Pancreas (tissue), 10 donors: ENCODE measurements around the gene C6orf52. TPM values are rescaled to one million over a fixed set of nuclear protein-coding genes. Genes with fewer than 3 reads are reported as not detected.

ENCODE experiments used
- ATAC-seq, 4 donors: fragments of 200-7000 bp; cut with Tn5 transposase; one replicate each; pipeline versions ENCODE4 v1.8.0 to v1.9.1; 2020; ENCODE audit warnings: mild to moderate bottlenecking in 4 of 4, moderate library complexity in 4 of 4
- DNase-seq, 6 donors: peaks; one replicate each; pipeline ENCODE4 v3.0.0-alpha.2; 2020
- FAIRE-seq: peaks from 2 replicates; lab custom pipeline; 2012; peaks lifted over from hg19 to GRCh38; lab: Jason Lieb, UNC
- H3K27ac ChIP-seq, 4 donors: fragments of 200-600 bp; sonication (generic); 1 replicate in 3 of 4; 2 replicates in 1 of 4; pipeline versions ENCODE4 v1.5.0 to v1.8.0; 2020
- H3K27me3 ChIP-seq, 4 donors: fragments of 200-600 bp; one replicate each; pipeline ENCODE4 v1.8.0; 2021
- H3K36me3 ChIP-seq, 3 donors: fragments of 200-600 bp; sonication (generic) in 1 of 3; one replicate each; pipeline versions ENCODE4 v1.5.0 to v1.8.0; 2020 to 2021
- H3K4me1 ChIP-seq, 3 donors: fragments of 200-600 bp; one replicate each; pipeline ENCODE4 v1.8.0; 2021
- H3K4me3 ChIP-seq, 4 donors: fragments of 200-600 bp; sonication (generic) in 2 of 4; one replicate each; pipeline versions ENCODE4 v1.5.0 to v1.8.0; 2020 to 2021
- H3K9me3 ChIP-seq, 4 donors: fragments of 200-600 bp; one replicate each; pipeline ENCODE4 v1.8.0; 2021
- CTCF ChIP-seq, 4 donors: fragments of 200-600 bp; sonication (generic) in 3 of 4; IDR thresholded peaks; one replicate each; pipeline versions ENCODE4 v1.5.0 to v1.8.0; 2021; ENCODE audit warnings: antibody characterized with exemption in 4 of 4
- WGBS, 2 donors: extraction: QIAGEN DNeasy Blood & Tissue Kit; methylation state at CpG; one replicate each; pipeline ENCODE4 v1.1.7; 2013; 5-methylcytosine and 5-hydroxymethylcytosine counted together
- intact Hi-C, 3 donors: fragments of 100-400 bp; cut with DNase I; formaldehyde crosslinking; loops; one replicate each; pipeline versions ENCODE4 v1.11.1 to v1.14.2; 2022
- polyA plus RNA-seq, 2 donors: library from polyadenylated mRNA; stranded (reverse); fragments of 200-250 nt; gene quantifications; one replicate each; pipeline ENCODE4 v1.2.3, GENCODE V29; 2013
- total RNA-seq, 6 donors: library from RNA; stranded (reverse); fragmentation: NEBNext Ultra II Directional in 4 of 6; extraction: Animal tissue kit (Norgen Biotek cat#: 25700) in 4 of 6; gene quantifications; one replicate each; pipeline versions ENCODE4 v1.2.1 to v1.2.4, GENCODE V29; 2021 to 2023
- donor health status: healthy with polysubstance abuse.
- donor health status: DM: no; HTN: no; CAD: no; lungs with moderate emphysema.
- donor health status: DM: no; HTN: no; CAD: no.
- donor health status: control.
- donor health status: control.
- donor health status: Bipolar disorder and iron deficiency.
- donor health status: DM: yes; HTN: yes; CAD: no.
- donor health status: DM: no; HTN: no; CAD: no.
- donor health status: DM: no; HTN: no; CAD: no.
- donor health status: DM: yes; HTN: yes; CAD: no.

Gene C6orf52
- total and polyA plus RNA-seq, 8 donors: 0.62 to 2.7 (median 0.95) TPM

DNA sequence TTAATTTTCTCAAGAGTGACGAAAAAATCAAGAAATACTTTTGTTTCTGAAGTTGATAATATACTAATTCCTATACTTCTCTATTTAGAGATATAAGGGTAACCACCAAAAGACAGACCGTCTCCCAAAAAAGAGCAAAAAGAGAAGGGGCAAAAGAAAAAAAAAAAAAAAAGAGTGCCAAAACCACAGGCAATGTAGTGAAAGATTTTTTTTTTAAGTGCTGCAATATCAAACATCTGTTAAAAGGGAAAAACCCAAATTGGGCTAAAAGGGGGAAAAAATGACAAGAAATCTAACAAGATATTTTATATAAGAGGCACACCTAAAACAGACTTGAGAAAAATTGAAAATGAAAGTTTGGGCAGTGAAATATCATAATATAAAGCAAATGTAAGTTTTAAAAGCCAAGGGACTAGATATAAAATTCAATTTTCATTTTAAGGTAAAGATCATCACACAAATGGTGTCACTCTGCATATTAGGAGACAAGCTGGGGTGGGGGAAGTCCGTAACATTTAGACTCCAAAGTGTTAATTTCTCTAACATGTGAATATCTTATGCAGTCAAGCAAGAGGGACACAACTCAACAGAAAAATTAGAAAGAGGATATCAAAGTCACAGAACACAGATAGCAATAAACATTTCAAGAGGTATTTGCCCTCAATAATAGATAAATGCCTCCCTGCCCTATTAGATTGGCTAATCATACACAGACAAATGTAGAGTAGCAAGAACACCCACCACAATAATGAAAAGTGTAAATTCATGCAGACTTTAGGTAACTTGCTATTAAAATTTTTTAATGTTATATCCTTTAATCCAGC, 9.1 kb downstream of the C6orf52 start:
- TF ChIP-seq CTCF (IDR thresholded peaks at IDR 0.05): no peak
- Histone ChIP-seq H3K4me3 (no peak overlapping the region), H3K4me1 (no peaks in the 10 kb centered on the region), H3K27me3 (no peaks in the 10 kb centered on the region), H3K9me3 (no peaks in the 10 kb centered on the region), H3K27ac (no peak overlapping the region), H3K36me3 (no peaks in the 10 kb centered on the region)
- DNase-seq (no peak), ATAC-seq (no peak), FAIRE-seq (no peak)
- intact Hi-C loops: no loop called here
- WGBS, 2 donors: 66 to 88% methylated on average over 3 of the region's 3 CpGs

DNA sequence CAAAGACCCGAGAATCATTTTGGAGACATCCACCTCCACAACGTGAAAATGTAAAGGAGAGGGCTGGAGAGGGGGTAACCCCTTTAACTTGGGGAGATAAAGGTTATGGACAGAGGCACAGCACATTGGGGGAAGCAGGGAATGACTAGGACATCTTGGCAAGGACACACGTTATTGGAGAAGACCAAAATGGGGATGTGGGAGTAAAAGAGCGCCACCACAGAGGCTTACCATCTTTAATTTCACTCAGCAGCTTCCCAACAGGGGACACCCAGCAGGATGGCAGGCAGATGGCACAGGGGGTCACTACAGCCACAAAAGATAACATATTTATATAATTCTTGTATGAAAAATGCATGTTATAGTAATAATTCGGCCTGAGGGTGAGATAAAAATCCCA, 9.8 kb downstream of the C6orf52 start:
- Histone ChIP-seq H3K36me3 (no peaks in the 10 kb centered on the region), H3K4me3 (no peak overlapping the region), H3K9me3 (no peaks in the 10 kb centered on the region), H3K27me3 (no peaks in the 10 kb centered on the region), H3K27ac (no peak overlapping the region), H3K4me1 (no peaks in the 10 kb centered on the region)
- FAIRE-seq: no peak
- WGBS, 2 donors: 63 to 77% methylated on average over 5 of the region's 5 CpGs
- no peak for TF ChIP-seq CTCF (IDR thresholded peaks at IDR 0.05)
- DNase-seq: no peak
- no peak for ATAC-seq
- intact Hi-C loops: no loop called here

- no peak for FAIRE-seq
- no peaks in the 10 kb centered on the region for H3K4me1 ChIP-seq
- no peaks in the 10 kb centered on the region for H3K9me3 ChIP-seq
- intact Hi-C loops: no loop called here
- no peak for DNase-seq
- H3K27me3 ChIP-seq: no peaks in the 10 kb centered on the region
- no peak for TF ChIP-seq CTCF (IDR thresholded peaks at IDR 0.05)
- H3K27ac ChIP-seq: no peak overlapping the region
- ATAC-seq: no peak
- no peak overlapping the region for H3K4me3 ChIP-seq
- no peaks in the 10 kb centered on the region for H3K36me3 ChIP-seq
Observed at GRCh38 chr6:10682355-10682988, 11.9 kb downstream of the C6orf52 start.

DNA sequence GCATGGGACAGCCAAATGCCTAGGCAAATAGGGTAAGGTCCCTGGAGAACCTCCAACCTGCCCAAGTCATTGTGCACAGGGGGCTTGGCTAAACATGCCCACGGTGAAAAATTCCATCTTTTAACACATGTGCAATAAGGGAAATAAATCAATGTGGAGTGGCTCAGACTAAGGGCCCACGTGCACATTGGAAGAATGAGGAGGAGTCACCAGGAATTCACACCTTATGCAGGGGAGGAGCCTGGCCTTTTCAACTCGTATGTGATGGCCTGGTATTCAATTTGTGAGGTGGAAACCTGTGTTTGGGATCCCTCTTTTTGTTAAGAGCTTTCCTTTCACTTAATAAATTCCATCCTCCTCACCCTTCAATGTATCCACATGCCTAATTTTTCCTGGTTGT, 12.6 kb downstream of the C6orf52 start:
- whole genome bisulfite sequencing, 2 donors: 62 to 78% methylated on average over 3 of the region's 3 CpGs
- intact Hi-C loops: no loop called here
- no peak for FAIRE-seq

More for the DNA sequence above, 12.6 kb downstream of the C6orf52 start:
- H3K4me3 ChIP-seq: no peak overlapping the region
- H3K9me3 ChIP-seq: no peaks in the 10 kb centered on the region
- ATAC-seq (no peak), DNase-seq (no peak)
- no peaks in the 10 kb centered on the region for H3K4me1 ChIP-seq
- no peaks in the 10 kb centered on the region for H3K36me3 ChIP-seq
- no peak for TF ChIP-seq CTCF (IDR thresholded peaks at IDR 0.05)
- no peaks in the 10 kb centered on the region for H3K27me3 ChIP-seq
- no peak overlapping the region for H3K27ac ChIP-seq
